H9 (cell line): ENCODE results near the gene TRIM26. TPM values are rescaled to one million over a fixed set of nuclear protein-coding genes. Genes with fewer than 3 reads are reported as not detected.

ENCODE experiments used
- DNase-seq: peaks from one replicate; pipeline ENCODE4 v3.0.0-alpha.2; 2017
- H2AFZ ChIP-seq: one replicate; pipeline ENCODE4 v1.6.1; 2013; ENCODE audit warnings: mild to moderate bottlenecking, low read length, control low read depth, moderate library complexity
- H2AK5ac ChIP-seq: 2 replicates; pipeline ENCODE4 v1.6.1; 2013; ENCODE audit warnings: low read length, control low read depth, mixed read lengths; ENCODE audit not compliant: insufficient read length
- H2BK120ac ChIP-seq: one replicate; pipeline ENCODE4 v1.6.1; 2013; ENCODE audit warnings: low read depth, mild to moderate bottlenecking, low read length, control low read depth, inconsistent platforms; ENCODE audit not compliant: poor library complexity, severe bottlenecking
- H2BK12ac ChIP-seq: 2 replicates; pipeline ENCODE4 v1.6.1; 2013; ENCODE audit warnings: low read length, control low read depth, mixed read lengths, low read depth; ENCODE audit not compliant: insufficient read length
- H2BK15ac ChIP-seq: 2 replicates; pipeline ENCODE4 v1.6.1; 2013; ENCODE audit warnings: low read depth, low read length, control low read depth
- H2BK20ac ChIP-seq: one replicate; pipeline ENCODE4 v1.6.1; 2013; ENCODE audit warnings: low read depth, mild to moderate bottlenecking, low read length, control low read depth, inconsistent platforms; ENCODE audit not compliant: poor library complexity, severe bottlenecking
- H2BK5ac ChIP-seq: 2 replicates; pipeline ENCODE4 v1.6.1; 2013; ENCODE audit warnings: low read length, control low read depth, mixed read lengths; ENCODE audit not compliant: insufficient read length
- H3K14ac ChIP-seq: 2 replicates; pipeline ENCODE4 v1.6.1; 2013; ENCODE audit warnings: low read length, control low read depth; ENCODE audit not compliant: insufficient read depth
- H3K18ac ChIP-seq: 2 replicates; pipeline ENCODE4 v1.6.1; 2013; ENCODE audit warnings: low read depth, mild to moderate bottlenecking, mixed read lengths, low read length, control low read depth; ENCODE audit not compliant: insufficient read length
- H3K23ac ChIP-seq: 2 replicates; pipeline ENCODE4 v1.6.1; 2013; ENCODE audit warnings: low read length, control low read depth, mixed read lengths, low read depth; ENCODE audit not compliant: insufficient read length
- H3K23me2 ChIP-seq: 2 replicates; pipeline ENCODE4 v1.6.1; 2013; ENCODE audit warnings: low read depth, mild to moderate bottlenecking, mixed read lengths, low read length, control low read depth; ENCODE audit not compliant: insufficient read length, poor library complexity, severe bottlenecking
- H3K27ac ChIP-seq: 2 replicates; pipeline ENCODE4 v1.5.1; 2013; ENCODE audit warnings: low read length, control low read depth, mixed read lengths, low read depth; ENCODE audit not compliant: insufficient read length
- H3K27me3 ChIP-seq: 2 replicates; pipeline ENCODE4 v1.6.1; 2013; ENCODE audit warnings: low read length, control low read depth, inconsistent platforms; ENCODE audit not compliant: insufficient read depth
- H3K4ac ChIP-seq: 2 replicates; pipeline ENCODE4 v1.6.1; 2013; ENCODE audit warnings: low read depth, mild to moderate bottlenecking, control low read depth, inconsistent platforms, low read length, moderate library complexity
- H3K4me1 ChIP-seq: 2 replicates; pipeline ENCODE4 v1.6.1; 2013; ENCODE audit warnings: low read length, control low read depth, inconsistent platforms; ENCODE audit not compliant: insufficient read depth
- H3K4me2 ChIP-seq: 2 replicates; pipeline ENCODE4 v1.6.1; 2013; ENCODE audit warnings: low read length, control low read depth, mixed read lengths; ENCODE audit not compliant: insufficient read length, insufficient read depth
- H3K56ac ChIP-seq: 2 replicates; pipeline ENCODE4 v1.6.1; 2013; ENCODE audit warnings: low read depth, mild to moderate bottlenecking, mixed read lengths, low read length, control low read depth; ENCODE audit not compliant: insufficient read length
- H3K79me1 ChIP-seq: 2 replicates; pipeline ENCODE4 v1.6.1; 2013; ENCODE audit warnings: low read depth, mild to moderate bottlenecking, moderate library complexity, low read length, control low read depth, inconsistent platforms; ENCODE audit not compliant: insufficient read depth, poor library complexity, severe bottlenecking
- H3K79me2 ChIP-seq: 2 replicates; pipeline ENCODE4 v1.6.1; 2013; ENCODE audit warnings: low read length, control low read depth, inconsistent platforms; ENCODE audit not compliant: insufficient read depth
- H3K9ac ChIP-seq: 2 replicates; pipeline ENCODE4 v1.6.1; 2013; ENCODE audit warnings: low read length, control low read depth, mixed read lengths; ENCODE audit not compliant: insufficient read length; ENCODE audit errors: extremely low read depth
- H3K9me3 ChIP-seq: one replicate; pipeline ENCODE4 v1.6.1; 2013; ENCODE audit warnings: low read depth, low read length, inconsistent platforms; ENCODE audit not compliant: control insufficient read depth
- H3T11ph ChIP-seq: one replicate; pipeline ENCODE4 v1.6.1; 2013; ENCODE audit warnings: mild to moderate bottlenecking, low read length, control low read depth, inconsistent platforms
- H4K20me1 ChIP-seq: one replicate; pipeline ENCODE4 v1.6.1; 2013; ENCODE audit not compliant: control insufficient read depth, insufficient read length, insufficient read depth
- H4K5ac ChIP-seq: 2 replicates; pipeline ENCODE4 v1.6.1; 2013; ENCODE audit warnings: low read depth, mild to moderate bottlenecking, mixed read lengths, low read length, control low read depth; ENCODE audit not compliant: insufficient read length
- H4K8ac ChIP-seq: replicated peaks from 2 replicates; pipeline ENCODE4 v1.6.1; 2013; ENCODE audit warnings: low read length, control low read depth, mixed read lengths, low read depth; ENCODE audit not compliant: insufficient read length
- H4K91ac ChIP-seq: 2 replicates; pipeline ENCODE4 v1.6.1; 2013; ENCODE audit warnings: low read depth, mild to moderate bottlenecking, moderate library complexity, mixed read lengths, low read length, control low read depth; ENCODE audit not compliant: insufficient read length
- H3K27ac Mint-ChIP-seq, 3 experiments: 2 replicates in 2 of 3; 3 replicates in 1 of 3; pipeline ENCODE4 v1.8.0; 2020 to 2021; ENCODE audit warnings: mixed read lengths in 3 of 3, mild to moderate bottlenecking in 1 of 3, moderate library complexity in 1 of 3
- H3K27me3 Mint-ChIP-seq: 2 replicates; pipeline ENCODE4 v1.8.0; 2021; ENCODE audit warnings: low read depth, mild to moderate bottlenecking, moderate library complexity, mixed read lengths
- H3K36me3 Mint-ChIP-seq, 3 experiments: 2 replicates in 2 of 3; 3 replicates in 1 of 3; pipeline ENCODE4 v1.8.0; 2020 to 2021; ENCODE audit warnings: low read depth in 3 of 3, mixed read lengths in 3 of 3; ENCODE audit not compliant: insufficient read depth in 1 of 3
- H3K4me1 Mint-ChIP-seq, 2 experiments: 2 replicates each; pipeline ENCODE4 v1.8.0; 2020; ENCODE audit warnings: mixed read lengths in 2 of 2
- H3K4me3 Mint-ChIP-seq, 2 experiments: 2 replicates in 1 of 2; 3 replicates in 1 of 2; pipeline ENCODE4 v1.8.0; 2020 to 2021; ENCODE audit warnings: mild to moderate bottlenecking in 2 of 2, mixed read lengths in 2 of 2, moderate library complexity in 1 of 2
- H3K9me3 Mint-ChIP-seq, 2 experiments: 2 replicates in 1 of 2; 3 replicates in 1 of 2; pipeline ENCODE4 v1.8.0; 2020; ENCODE audit warnings: mild to moderate bottlenecking in 2 of 2, mixed read lengths in 2 of 2, moderate library complexity in 1 of 2
- WGBS: extraction: QIAGEN DNeasy Blood & Tissue Kit; methylation state at CpG from one replicate; pipeline ENCODE4 v1.1.7; 2013; ENCODE audit warnings: missing lambda C conversion rate, low lambda C conversion rate, mixed read lengths; ENCODE audit not compliant: insufficient read length; ENCODE audit errors: extremely low coverage; 5-methylcytosine and 5-hydroxymethylcytosine counted together
- total RNA-seq: library from RNA; stranded (reverse); gene quantifications from 2 replicates; pipeline ENCODE4 v1.2.1, GENCODE V29; 2021
- TF ChIP-seq, protein P1 (sequence below): fragments of 200-600 bp; sonication (generic); conservative IDR thresholded peaks from 3 replicates; pipeline ENCODE4 v1.8.0; 2021; ENCODE audit warnings: antibody characterized with exemption, mild to moderate bottlenecking

The TRIM26 gene
- total RNA-seq, 1 experiment from 2014 or later, result 35.8 TPM

DNA sequence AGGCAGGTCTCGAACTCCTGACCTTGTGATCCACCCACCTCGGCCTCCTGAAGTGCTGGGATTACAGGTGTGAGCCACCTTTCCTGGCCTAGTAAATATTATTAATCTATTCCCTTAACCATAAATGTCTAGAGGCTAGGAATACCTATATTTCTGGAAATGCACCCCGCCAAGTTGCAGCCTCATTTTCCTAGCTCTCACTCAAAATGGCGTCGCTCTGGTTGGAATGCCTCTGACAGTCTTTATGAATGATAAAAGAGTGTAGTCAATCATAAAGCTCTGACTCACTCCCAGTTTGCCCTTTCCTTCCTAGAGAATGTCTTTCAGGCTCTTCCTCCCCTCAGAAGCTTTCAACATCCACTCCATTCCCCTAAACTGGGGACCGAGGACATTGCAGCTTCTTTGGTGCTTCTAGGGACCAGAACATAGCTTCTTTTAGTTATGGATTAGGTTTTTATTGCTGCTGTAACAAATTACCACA is 14.1 kb upstream of the TRIM26 start:
- no peaks in the 10 kb centered on the region for H3K23me2 ChIP-seq
- H3K4ac ChIP-seq, result no peak overlapping the region
- H2BK20ac ChIP-seq, result no peak overlapping the region
- H4K5ac ChIP-seq, result no peak overlapping the region
- no peak overlapping the region for H2AK5ac ChIP-seq
- H3K4me1 ChIP-seq, result no peaks in the 10 kb centered on the region
- H4K91ac ChIP-seq, result no peak overlapping the region
- no peak overlapping the region for H3K23ac ChIP-seq
- DNase-seq, result no peak
- H3K79me2 ChIP-seq, result no peaks in the 10 kb centered on the region
- WGBS, result no CpG with 5 or more reads among the region's 6 CpGs
- no peak overlapping the region for H3K56ac ChIP-seq
- H3K9ac ChIP-seq, result no peak overlapping the region
- H2BK120ac ChIP-seq, result no peak overlapping the region
- H4K20me1 ChIP-seq, result no peaks in the 10 kb centered on the region
- no peak overlapping the region for H3K18ac ChIP-seq
- TF ChIP-seq, protein P1, sequence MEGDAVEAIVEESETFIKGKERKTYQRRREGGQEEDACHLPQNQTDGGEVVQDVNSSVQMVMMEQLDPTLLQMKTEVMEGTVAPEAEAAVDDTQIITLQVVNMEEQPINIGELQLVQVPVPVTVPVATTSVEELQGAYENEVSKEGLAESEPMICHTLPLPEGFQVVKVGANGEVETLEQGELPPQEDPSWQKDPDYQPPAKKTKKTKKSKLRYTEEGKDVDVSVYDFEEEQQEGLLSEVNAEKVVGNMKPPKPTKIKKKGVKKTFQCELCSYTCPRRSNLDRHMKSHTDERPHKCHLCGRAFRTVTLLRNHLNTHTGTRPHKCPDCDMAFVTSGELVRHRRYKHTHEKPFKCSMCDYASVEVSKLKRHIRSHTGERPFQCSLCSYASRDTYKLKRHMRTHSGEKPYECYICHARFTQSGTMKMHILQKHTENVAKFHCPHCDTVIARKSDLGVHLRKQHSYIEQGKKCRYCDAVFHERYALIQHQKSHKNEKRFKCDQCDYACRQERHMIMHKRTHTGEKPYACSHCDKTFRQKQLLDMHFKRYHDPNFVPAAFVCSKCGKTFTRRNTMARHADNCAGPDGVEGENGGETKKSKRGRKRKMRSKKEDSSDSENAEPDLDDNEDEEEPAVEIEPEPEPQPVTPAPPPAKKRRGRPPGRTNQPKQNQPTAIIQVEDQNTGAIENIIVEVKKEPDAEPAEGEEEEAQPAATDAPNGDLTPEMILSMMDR, result no peak
- Mint-ChIP-seq H3K4me3 (no peak overlapping the region), H3K36me3 (peaks cover 9 to 12% (median 11%) of the 10 kb centered on the region in 3 experiments; a peak in 5 of 7 replicates), H3K27me3 (peaks cover 14% of the 10 kb centered on the region), H3K4me1 (peaks cover 2 to 5% of the 10 kb centered on the region in 2 experiments; a peak in 1 of 4 replicates), H3K27ac (no peak overlapping the region), H3K9me3 (peaks cover 14 to 15% of the 10 kb centered on the region in 2 experiments)
- H3K79me1 ChIP-seq, result no peaks in the 10 kb centered on the region
- H3K27ac ChIP-seq, result no peak overlapping the region
- H3K9me3 ChIP-seq, result peaks cover 13% of the 10 kb centered on the region
- H3K27me3 ChIP-seq, result no peaks in the 10 kb centered on the region
- no peak overlapping the region for H2BK15ac ChIP-seq
- H3K4me2 ChIP-seq, result no peak overlapping the region
- H2BK12ac ChIP-seq, result no peak overlapping the region
- H2AFZ ChIP-seq, result no peak overlapping the region
- no peak overlapping the region for H2BK5ac ChIP-seq
- H4K8ac ChIP-seq, result no peak overlapping the region
- no peak overlapping the region for H3T11ph ChIP-seq
- H3K14ac ChIP-seq, result no peak overlapping the region
